GM23248 (cell line): ENCODE measurements around the gene HCN3.

Experiments
- EZH2 ChIP-seq: fragments of 200-600 bp; sonication (generic); IDR thresholded peaks from 2 replicates; pipeline ENCODE4 v1.6.1; 2018; ENCODE audit warnings: antibody characterized with exemption, mild to moderate bottlenecking; ENCODE audit not compliant: insufficient read depth, poor library complexity, severe bottlenecking
- EZH2phosphoT487 ChIP-seq: fragments of 200-600 bp; sonication (generic); IDR thresholded peaks from 2 replicates; pipeline ENCODE4 v1.6.1; 2018; ENCODE audit warnings: antibody characterized with exemption, moderate library complexity, mild to moderate bottlenecking, low read depth; ENCODE audit not compliant: insufficient read depth

- TF ChIP-seq EZH2 (no peak), EZH2phosphoT487 (no peak)
These were observed 34.4 kb upstream of the HCN3 start for GRCh38 chr1:155242805-155243358.
